ENCODE measurements around the gene TMEM147.

Gene TMEM147

GRCh38 chr19:35556846-35557538, 11.6 kb downstream of the TMEM147 start:
- Histone ChIP-seq H3K9ac (ENCODE audit: low read depth, low read length) (no peak overlapping the region), H3K27me3 (ENCODE audit: insufficient read depth, low read length, poor library complexity) (no peaks in the 10 kb centered on the region), H4K20me1 (ENCODE audit: insufficient read depth, low read length) (0 out of 2 replicates have a peak, but pooled peaks cover 5% of the 10 kb centered on the region), H2AFZ (ENCODE audit: low read depth, low read length) (no peak overlapping the region), H3K4me2 (ENCODE audit: insufficient read depth, low read length) (no peak overlapping the region), H3K27ac (ENCODE audit: low read length) (no peak overlapping the region), H3K4me3 (ENCODE audit: low read depth in 1 of 2, low read length in 2 of 2) (no peak overlapping the region), H3K79me2 (ENCODE audit: insufficient read depth, low read length) (no peaks in the 10 kb centered on the region), H3K9me3 (ENCODE audit: insufficient read depth, low read length, severe bottlenecking) (no peaks in the 10 kb centered on the region), H3K36me3 (ENCODE audit: insufficient read depth, low read length) (no peaks in the 10 kb centered on the region), H3K4me1 (ENCODE audit: insufficient read depth, low read length) (no peaks in the 10 kb centered on the region)
- TF ChIP-seq, protein P1, sequence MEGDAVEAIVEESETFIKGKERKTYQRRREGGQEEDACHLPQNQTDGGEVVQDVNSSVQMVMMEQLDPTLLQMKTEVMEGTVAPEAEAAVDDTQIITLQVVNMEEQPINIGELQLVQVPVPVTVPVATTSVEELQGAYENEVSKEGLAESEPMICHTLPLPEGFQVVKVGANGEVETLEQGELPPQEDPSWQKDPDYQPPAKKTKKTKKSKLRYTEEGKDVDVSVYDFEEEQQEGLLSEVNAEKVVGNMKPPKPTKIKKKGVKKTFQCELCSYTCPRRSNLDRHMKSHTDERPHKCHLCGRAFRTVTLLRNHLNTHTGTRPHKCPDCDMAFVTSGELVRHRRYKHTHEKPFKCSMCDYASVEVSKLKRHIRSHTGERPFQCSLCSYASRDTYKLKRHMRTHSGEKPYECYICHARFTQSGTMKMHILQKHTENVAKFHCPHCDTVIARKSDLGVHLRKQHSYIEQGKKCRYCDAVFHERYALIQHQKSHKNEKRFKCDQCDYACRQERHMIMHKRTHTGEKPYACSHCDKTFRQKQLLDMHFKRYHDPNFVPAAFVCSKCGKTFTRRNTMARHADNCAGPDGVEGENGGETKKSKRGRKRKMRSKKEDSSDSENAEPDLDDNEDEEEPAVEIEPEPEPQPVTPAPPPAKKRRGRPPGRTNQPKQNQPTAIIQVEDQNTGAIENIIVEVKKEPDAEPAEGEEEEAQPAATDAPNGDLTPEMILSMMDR (IDR thresholded peaks at IDR 0.05; ENCODE audit: borderline replicate concordance, extremely low read depth, low read length, poor library complexity, severe bottlenecking), result no peak
- TF ChIP-seq EZH2 (IDR thresholded peaks at IDR 0.05; ENCODE audit: borderline replicate concordance, low read depth, low read length, severe bottlenecking), result no peak
- ATAC-seq (ENCODE audit: insufficient read depth, low read depth) (no peak), DNase-seq (no peak)

- Histone ChIP-seq H4K20me1 (ENCODE audit: insufficient read depth, low read length) (0 out of 2 replicates have a peak, but pooled peaks cover 5% of the 10 kb centered on the region), H2AFZ (ENCODE audit: low read depth, low read length) (no peak overlapping the region), H3K9me3 (ENCODE audit: insufficient read depth, low read length, severe bottlenecking) (no peaks in the 10 kb centered on the region), H3K79me2 (ENCODE audit: insufficient read depth, low read length) (no peaks in the 10 kb centered on the region), H3K4me1 (ENCODE audit: insufficient read depth, low read length) (no peaks in the 10 kb centered on the region), H3K4me3 (ENCODE audit: low read depth in 1 of 2, low read length in 2 of 2) (no peak overlapping the region), H3K4me2 (ENCODE audit: insufficient read depth, low read length) (no peak overlapping the region), H3K27me3 (ENCODE audit: insufficient read depth, low read length, poor library complexity) (no peaks in the 10 kb centered on the region), H3K9ac (ENCODE audit: low read depth, low read length) (no peak overlapping the region), H3K27ac (ENCODE audit: low read length) (no peak overlapping the region), H3K36me3 (ENCODE audit: insufficient read depth, low read length) (no peaks in the 10 kb centered on the region)
- no peak for ATAC-seq (ENCODE audit: insufficient read depth, low read depth)
- no peak for TF ChIP-seq EZH2 (IDR thresholded peaks at IDR 0.05; ENCODE audit: borderline replicate concordance, low read depth, low read length, severe bottlenecking)
- TF ChIP-seq, protein P1 (IDR thresholded peaks at IDR 0.05; ENCODE audit: borderline replicate concordance, extremely low read depth, low read length, poor library complexity, severe bottlenecking), result no peak
- no peak for DNase-seq
Measured at GRCh38 chr19:35557539-35558399, 12.3 kb downstream of the TMEM147 start.

DNA sequence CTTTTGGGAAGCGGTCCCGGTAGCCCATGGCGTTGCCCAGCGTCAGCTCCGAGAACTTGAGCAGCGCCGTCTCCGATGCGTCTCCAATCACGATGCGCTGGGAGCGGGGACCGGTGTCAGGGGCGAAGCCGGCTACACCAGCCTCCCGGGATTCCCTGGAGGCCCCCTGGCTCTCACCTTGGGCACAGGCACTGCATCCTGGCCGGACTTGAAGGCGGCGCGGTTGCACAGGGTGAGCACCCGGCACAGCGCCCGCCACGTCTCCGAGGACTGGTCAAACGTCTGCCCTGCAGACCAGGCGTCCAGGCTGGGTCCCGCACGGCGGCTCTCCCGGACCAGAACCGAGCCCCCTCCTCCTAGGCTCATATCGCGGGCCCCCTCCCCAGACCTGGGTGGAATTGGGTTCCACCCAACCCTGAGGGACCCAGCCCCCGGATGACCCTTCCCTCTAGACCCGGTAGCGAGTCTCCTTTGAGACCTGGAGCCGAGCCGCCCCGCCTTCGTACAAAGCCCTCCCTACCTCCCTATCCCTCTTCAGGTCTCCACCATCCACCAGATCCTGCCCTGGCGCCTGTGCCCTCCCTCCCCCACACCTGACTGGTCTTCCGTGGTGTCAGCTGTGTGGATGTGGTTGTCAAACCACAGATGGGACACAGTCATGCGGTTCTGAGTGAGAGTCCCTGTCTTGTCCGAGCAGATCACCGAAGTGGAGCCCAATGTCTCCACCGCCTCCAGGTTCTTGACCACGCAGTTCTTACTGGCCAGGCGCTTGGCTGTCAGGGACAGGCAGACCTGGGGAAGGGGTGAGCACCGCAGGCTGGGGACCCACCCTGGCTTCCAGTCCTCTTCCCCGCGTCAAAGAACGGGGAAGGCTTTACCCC, 13.2 kb downstream of the TMEM147 start:
- Histone ChIP-seq H4K20me1 (ENCODE audit: insufficient read depth, low read length) (0 out of 2 replicates have a peak, but pooled peaks cover 5% of the 10 kb centered on the region), H3K9me3 (ENCODE audit: insufficient read depth, low read length, severe bottlenecking) (no peaks in the 10 kb centered on the region), H3K4me3 (ENCODE audit: low read depth in 1 of 2, low read length in 2 of 2) (no peak overlapping the region), H3K4me2 (ENCODE audit: insufficient read depth, low read length) (no peak overlapping the region), H3K4me1 (ENCODE audit: insufficient read depth, low read length) (no peaks in the 10 kb centered on the region), H3K27ac (ENCODE audit: low read length) (no peak overlapping the region), H3K79me2 (ENCODE audit: insufficient read depth, low read length) (no peaks in the 10 kb centered on the region), H3K9ac (ENCODE audit: low read depth, low read length) (no peak overlapping the region), H3K27me3 (ENCODE audit: insufficient read depth, low read length, poor library complexity) (no peaks in the 10 kb centered on the region), H3K36me3 (ENCODE audit: insufficient read depth, low read length) (no peaks in the 10 kb centered on the region), H2AFZ (ENCODE audit: low read depth, low read length) (no peak overlapping the region)
- TF ChIP-seq, protein P1 (IDR thresholded peaks at IDR 0.05; ENCODE audit: borderline replicate concordance, extremely low read depth, low read length, poor library complexity, severe bottlenecking), result no peak
- TF ChIP-seq EZH2 (IDR thresholded peaks at IDR 0.05; ENCODE audit: borderline replicate concordance, low read depth, low read length, severe bottlenecking), result no peak
- DNase-seq (no peak), ATAC-seq (ENCODE audit: insufficient read depth, low read depth) (no peak)

Measured in DND-41 (cell line).